ENCODE measurements around the gene PDGFD. TPM values are rescaled to one million over a fixed set of nuclear protein-coding genes. Genes with fewer than 3 reads are reported as not detected.
"Not testable (repeated sequence)": the region's sequence is repeated elsewhere in the genome, so short reads cannot be mapped to it uniquely, and the experiment has no call there.

The PDGFD gene
- total RNA-seq, 1 experiment from 2014 or later = not detected

DNA sequence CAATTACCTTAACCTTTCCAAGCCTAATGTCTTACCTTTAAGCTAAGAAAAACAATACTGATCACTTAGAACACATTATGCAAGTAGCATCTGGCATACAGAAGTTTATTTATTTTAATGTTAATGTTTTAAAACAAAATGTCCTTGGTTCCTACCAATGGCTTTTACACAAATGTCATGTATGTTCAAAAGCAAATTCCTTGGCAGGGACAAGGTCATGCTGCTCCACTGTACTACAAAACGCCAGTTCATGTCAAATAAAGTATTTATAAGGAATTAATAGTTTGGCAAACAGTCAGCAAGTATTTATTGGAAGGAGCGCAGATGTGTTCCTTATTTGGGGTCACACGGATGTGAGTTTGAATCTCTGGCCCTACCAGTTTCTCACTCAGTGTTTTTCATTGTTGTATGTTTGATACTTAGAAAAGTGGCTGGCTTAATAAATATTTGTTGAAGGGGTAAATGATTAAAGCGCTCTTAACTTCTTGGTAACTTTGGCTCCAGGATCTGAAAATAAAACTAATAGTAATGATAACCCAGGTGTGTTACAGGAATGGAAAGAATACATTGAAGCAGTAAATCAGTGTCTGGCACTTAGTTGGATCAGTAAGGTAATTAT, 108.9 kb downstream of the PDGFD start:
- DNase-seq (ENCODE audit: low read depth) = no peak

DNA sequence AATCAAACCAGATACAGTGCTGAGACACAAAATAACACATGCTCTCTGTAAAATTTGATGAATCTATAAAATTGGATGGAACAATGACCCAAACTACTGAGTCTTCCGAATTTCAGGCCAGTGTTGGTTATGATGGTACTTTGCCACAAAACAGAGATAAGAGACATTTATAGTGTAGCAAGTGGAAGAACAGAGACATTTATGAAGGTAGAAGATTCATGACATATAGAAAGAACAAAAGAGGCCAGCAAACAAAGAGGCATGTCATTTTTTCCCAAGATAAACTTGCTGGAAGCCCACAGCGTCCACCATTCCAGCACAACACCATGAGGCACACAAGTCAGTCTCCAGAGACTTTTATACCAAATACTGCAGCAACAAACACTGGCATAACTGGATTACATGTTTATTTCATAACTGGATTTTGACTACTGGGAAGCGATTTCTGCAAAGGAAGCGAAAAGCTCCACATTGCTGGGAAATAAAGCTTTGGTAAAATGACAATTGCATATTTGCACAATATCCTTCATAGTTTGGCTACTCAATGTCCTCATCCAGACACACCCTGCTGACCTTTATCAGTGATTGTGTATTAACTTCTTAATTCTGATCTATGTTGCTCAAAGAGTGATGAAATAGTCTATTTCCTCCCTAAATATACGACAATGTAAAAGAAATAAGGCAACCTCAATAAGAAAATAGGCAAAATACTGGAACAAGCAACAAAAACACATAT, 110.0 kb downstream of the PDGFD start:
- DNase-seq (ENCODE audit: low read depth) = no peak

DNA sequence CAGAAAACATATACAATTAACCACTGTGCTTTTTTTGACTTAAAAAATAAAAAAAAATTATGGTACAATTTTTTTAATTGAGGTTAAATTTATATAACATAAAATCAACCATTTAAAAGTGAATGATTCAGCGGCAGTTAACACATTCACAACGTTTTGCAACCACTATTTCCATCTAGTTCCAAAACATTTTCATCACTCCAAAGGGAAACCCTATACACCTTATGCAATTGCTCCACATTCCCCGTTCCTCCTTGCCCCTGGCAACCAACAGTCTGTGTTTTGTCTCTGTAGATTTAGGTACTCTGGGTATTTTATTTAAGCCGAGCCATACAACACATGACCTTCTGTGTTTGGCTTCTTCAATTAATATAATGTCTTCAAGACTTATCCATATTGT, 112.2 kb downstream of the PDGFD start:
- DNase-seq (ENCODE audit: low read depth) = no peak

DNA sequence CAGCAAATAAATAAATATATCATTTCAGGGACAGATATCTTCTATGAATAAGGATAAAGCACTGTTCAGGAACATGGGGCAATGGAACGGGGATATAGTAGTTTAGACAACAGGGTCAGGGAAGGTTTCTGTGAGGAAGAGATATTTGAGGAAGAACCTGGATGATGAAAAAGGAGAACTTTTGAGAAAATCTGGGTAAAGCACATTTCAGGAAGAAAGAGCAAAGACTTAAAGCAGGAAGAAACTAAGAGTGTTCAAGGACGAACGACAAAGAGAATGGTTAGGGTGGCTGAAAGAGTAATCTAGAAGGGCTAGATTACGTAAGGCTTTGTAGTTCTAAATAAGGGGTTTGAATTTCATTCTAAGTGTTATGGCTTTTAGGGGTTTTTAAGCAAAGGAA, 114.8 kb downstream of the PDGFD start:
- DNase-seq (ENCODE audit: low read depth) = no peak

DNA sequence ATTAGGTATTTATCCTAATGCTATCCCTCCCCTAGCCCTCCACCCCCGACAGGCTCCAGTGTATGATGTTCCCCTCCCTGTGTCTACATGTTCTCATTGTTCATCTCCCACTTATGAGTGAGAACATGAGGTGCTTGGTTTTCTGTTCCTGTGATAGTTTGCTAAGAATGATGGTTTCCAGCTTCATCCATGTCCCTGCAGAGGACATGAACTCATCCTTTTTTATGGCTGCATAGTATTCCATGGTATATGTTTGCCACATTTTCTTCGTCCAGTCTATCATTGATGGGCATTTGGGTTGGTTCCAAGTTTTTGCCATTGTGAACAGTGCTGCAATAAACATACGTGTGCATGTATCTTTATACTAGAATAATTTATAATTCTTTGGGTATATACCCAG, 117.1 kb downstream of the PDGFD start:
- not testable (repeated sequence) for DNase-seq (ENCODE audit: low read depth)

DNA sequence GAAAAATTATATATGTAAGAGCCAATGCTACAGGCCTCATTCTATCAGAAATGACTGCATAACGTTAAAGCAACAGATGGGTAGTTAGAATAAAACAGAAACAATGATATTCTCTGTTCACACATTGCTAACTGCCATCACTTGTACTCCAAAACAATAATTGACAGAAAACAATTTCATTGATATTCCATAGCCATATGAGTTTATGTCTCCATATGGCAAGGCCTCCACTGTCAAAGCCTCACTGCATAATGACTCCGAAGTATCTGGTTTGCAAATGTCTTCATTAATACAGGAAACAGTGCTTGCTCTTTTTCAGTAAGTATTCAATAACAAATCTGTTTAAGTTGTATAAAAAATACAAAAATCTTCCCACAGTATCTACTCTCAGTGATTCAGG, 117.6 kb downstream of the PDGFD start:
- no peak for DNase-seq (ENCODE audit: low read depth)

DNA sequence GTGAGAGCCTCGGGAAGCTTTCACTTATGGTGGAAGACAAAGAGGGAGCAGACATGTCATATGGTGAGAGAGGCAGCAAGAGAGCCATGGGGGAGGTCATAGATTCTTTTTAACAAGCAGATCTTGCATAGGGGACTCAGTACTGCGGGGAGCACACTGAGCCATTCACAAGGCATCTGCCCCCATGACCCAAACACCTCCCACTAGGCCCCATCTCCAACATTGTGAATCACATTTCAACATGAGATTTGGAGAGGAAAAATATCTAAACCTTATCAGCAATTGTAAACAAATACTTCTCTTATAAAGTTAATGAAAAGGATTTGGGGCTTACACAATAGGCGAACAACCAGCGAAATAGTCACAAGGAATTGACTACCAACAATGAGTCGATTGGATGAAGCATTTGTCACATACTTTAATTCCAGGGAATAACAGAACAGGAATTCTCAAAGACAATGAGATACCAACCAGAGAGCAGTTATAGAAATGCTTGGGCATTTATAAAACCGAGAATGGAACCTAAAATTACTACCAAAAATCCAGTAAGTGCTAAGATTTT, 120.2 kb downstream of the PDGFD start:
- no peak for DNase-seq (ENCODE audit: low read depth)

DNA sequence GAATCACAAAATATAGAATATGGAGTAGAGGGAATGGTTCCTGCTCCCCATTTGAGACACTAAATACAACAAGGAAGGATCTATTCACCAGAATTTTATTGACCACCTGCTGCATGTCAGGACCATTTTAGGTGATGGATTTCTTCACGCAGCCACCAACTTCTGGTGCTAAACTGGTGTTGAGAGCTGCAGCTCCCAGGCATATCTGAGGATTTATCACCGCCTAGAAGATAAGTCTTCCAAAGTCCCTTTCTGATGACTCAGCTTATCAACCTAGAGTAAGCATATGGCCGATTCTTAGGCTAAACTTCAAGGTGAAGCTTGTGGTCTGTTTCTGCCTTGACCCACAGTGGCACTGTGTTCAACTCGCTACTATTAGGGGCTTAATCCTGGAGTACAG, 120.8 kb downstream of the PDGFD start:
- DNase-seq (ENCODE audit: low read depth) = no peak

DNA sequence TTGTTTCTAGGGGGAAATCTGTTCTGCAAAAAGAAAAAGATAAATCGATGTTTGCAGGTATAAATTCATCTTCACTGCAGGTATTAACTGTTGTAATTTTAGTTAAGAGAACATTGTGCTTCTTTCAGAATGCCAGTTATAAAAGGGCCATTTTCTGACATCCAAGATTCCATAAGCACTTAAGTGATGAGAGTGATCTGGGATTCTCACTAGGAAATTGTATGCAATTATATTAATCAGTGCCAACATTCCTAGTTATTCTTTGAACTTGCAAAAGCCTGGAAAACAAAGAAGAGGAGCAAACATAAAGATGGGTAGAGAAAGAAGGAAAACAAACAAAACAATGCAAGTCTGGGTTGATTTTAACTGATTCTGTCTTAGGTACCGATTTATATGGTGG, 122.2 kb downstream of the PDGFD start:
- DNase-seq (ENCODE audit: low read depth) = no peak

DNA sequence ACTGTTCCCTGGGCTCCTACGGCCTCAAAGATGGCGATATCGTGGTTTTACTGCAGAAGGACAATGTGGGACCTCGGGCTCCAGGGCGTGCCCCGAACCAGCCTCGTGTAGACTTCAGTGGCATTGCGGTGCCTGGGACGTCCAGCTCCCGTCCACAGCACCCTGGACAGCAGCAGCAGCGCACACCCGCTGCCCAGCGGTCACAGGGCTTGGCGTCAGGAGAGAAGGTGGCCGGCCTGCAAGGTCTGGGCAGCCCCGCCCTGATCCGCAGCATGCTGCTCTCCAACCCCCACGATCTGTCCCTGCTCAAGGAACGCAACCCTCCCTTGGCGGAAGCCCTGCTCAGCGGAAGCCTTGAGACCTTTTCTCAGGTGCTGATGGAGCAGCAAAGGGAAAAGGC, 127.0 kb downstream of the PDGFD start:
- no peak for DNase-seq (ENCODE audit: low read depth)

DNA sequence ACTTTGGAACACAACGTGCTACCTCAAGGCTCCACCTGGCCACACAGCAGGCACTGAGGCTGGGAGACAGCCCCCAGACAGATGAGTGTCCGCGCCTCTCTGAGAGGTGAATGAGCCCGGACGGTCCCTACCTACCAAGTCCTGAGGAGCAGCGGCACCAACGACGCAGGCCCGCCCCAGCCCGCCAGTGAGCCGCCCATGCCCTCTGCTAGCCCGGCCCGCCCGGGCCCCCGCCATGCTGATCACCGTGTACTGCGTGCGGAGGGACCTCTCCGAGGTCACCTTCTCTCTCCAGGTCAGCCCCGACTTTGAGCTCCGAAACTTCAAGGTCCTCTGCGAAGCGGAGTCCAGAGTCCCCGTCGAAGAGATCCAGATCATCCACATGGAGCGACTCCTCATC, 127.4 kb downstream of the PDGFD start, which contains the start of gene DDI1:
Gene DDI1 (plus strand): TSS at position 53 of the 400 bp plus-strand sequence. CDS start 183 bp downstream, at position 236.
- no peak for DNase-seq (ENCODE audit: low read depth)

DNA sequence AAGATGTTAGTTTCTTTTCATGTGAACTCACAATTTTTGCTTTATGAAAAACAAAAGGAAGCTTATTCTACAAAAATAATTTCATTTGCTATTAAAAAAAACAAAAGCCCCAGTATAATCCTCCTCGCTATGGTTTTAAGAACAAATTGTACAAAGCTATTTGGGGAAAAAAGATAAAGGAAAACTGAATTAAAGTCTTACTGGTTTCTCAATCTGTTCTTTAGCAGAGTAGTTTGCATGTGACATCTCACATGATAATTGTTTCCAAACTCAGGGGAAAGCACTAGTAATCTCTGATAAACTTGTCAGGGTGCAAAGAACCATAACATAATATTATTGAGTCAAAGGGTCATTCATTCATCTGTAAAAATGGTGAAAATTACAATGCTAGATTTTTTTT, 130.4 kb downstream of the PDGFD start:
- no peak for DNase-seq (ENCODE audit: low read depth)

DNA sequence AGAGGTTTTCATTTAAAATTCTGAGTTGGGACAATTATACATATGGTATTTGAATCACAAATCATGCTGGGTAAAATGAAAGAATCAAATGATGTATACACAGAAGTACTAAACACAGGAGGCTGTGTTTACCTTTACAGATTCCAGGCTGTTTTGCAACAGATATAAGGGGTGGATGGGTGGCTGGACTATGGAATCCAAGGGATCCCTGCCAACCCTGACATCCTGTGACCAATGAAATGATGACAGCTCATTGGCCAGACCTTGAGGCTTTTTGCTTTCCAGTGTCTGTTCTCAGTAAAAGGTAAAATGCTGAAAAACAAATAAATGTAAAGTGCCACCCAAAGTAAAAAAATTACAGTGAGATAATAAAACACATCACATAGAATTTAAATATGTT, 130.8 kb downstream of the PDGFD start:
- no peak for DNase-seq (ENCODE audit: low read depth)

DNA sequence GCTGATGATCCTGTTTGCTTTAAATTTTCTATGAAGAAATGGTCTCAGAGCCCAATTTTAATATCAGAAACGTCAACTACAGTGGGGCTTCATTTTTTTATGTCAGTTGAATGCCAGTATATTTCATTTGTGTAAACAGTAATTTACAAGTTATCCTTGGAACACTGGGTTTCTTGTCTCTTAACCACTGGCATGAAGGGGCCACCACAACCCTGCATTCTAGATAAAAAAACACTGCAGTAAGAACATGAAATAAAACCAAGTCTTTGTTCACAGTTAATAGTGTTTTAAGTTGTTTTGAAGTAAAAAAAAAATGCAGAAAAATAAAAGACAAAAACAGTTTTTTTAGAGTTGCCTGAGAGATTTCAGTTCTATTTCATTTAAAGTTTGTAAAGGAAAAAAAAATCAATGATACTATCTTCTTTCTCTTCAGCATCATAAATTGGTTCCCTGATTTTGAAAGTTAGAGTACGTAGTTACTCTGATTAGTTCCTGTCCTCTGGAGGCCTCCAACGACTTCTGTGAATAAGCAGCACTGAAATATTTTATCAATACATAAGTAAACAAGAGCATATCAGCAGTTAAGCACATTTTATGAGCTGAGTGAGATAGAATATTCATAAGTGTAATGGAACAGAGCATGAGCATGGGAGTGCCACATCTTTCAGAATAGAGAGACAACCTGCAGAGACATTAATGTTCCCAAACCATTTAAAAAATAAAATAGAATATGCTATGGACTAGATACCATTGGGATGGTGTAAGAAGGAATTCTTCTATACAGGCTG, 135.3 kb downstream of the PDGFD start:
- DNase-seq (ENCODE audit: low read depth) = no peak

DNA sequence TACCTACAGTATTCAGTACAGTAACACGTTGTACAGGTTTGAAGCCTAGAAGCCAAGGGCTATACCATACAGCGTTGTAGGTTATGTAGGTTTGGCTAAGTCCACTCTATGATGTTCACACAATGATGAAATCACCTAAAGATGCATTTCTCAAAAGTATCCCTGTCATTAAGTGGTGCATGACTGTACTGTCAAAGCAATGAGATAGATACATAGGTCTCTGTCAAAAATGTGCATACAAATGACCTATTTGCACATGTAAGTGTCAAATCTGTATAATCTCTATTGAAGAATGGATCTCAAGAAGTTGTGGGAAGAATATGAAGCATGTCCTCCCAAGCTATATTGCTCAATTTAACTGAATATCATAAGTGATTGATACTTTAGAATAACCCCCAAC, 139.4 kb downstream of the PDGFD start:
- no peak for DNase-seq (ENCODE audit: low read depth)

DNA sequence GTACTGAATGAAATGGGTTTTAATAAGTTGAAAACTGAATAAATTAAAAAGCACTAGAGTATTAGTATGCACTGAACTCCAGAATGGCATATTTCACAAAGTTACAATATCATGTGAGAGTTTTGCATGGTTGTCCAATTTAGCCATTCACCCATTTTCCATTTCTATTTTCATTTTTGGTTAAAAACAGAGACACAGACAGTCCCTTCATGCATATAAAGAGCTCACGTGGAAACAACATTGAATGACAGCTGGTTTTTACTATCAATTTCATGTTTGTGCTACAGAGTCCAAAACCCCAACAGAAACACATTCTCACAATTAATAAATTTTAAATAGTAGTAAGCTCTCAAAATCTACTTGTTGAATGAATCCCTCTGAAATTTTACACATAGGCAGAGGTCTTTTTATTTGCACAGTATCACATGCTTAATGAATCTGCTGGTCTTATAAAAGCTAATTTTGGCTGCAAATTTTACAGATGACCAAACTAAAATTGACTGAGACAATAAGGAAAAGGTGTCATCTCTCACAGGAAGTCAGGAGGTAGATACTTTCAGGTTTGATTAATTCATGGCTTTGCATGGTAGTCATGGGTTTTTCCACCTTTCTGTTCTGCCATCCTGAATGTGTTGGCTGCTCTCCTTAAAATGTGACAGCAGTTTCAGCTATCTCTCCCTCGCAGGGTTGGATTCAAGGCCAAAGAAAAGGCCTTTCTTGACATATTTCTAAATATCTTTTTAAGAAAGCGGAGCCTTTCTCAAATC, 148.1 kb downstream of the PDGFD start:
- no peak for DNase-seq (ENCODE audit: low read depth)

DNA sequence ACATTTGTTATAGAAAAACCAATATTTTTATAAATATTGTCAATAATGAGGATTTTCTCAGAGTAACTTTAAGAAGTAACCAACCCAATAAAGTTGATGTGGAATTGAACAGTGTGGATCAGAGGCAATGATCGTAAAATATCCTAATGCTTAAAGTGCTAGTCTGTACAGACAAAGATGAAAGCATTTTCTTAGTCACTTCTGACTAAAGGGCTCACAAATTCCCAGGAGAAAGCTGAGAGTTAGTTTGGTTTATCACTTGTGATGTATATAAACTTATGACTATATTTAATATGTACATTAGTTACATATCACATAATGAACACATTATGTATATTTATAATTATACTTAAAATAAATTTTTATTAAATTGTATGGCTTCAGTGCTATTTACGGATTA, 152.9 kb downstream of the PDGFD start:
- no peak for DNase-seq (ENCODE audit: low read depth)

DNA sequence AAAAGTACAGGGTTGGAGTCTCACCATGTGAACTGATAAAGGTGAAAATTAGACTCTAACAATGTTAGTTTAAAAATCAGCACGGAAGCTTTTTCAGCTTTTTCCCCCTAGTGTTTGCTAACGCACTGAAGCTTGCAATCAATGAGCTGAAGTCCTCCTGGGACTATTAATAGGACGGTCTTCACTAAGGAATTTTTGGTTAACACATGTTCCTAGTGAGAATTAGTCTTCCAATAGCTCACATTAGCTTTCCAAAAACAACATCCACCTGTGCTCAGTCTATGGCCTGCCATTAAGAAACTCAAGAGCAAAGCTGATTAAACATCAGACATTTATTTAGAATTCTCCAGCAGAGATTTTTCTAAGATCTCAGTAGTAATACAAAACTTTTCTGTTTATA, 154.2 kb downstream of the PDGFD start:
- DNase-seq (ENCODE audit: low read depth) = no peak

DNA sequence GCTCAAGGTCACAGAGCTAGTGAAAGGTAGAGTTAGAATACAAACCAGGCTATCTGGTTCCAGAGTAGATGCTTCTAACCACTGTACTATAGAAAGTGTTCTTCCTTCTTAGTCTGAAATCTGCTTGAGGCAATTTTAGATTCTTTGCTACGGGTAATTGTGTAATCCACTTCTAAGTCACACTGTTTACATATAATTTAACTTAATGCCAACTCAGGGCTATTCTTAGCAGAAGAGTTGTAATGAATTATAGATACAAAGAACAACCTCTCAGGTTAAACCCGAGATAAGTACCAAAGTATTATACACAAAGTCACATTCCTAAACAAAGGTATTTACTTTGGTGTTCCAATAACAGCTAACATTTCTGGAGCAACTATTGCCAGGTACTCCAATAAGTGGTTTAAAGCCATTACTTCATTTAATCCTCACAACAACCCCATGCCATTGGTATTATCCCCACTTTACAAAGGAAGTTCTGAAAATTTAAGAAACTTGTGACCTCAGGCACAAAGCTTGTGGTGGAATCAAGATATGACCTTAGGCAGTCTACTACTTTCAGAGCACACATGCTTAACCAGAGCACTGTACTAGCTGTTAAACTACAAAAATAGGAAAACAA, 158.6 kb downstream of the PDGFD start:
- DNase-seq (ENCODE audit: low read depth) = no peak

DNA sequence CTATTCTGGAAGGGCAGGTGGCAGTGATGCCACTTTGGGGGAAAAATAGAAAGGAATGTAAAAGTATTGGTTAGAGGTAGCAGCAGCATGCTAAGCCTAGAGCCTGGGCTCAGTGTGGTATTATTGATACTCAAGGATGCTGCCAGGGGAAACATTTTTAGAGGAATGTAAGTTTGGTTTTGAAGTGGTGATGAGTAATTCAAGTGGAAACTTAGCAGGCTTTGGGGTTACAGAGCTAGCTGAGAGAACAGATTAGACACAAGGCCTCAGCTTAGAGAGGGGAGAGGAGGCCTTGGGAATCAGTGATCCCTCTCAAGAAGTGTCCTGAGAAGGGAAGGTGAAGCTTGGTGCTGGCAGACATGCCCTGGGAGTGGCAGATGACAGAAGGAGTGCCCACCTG, 160.5 kb downstream of the PDGFD start:
- no peak for DNase-seq (ENCODE audit: low read depth)

DNA sequence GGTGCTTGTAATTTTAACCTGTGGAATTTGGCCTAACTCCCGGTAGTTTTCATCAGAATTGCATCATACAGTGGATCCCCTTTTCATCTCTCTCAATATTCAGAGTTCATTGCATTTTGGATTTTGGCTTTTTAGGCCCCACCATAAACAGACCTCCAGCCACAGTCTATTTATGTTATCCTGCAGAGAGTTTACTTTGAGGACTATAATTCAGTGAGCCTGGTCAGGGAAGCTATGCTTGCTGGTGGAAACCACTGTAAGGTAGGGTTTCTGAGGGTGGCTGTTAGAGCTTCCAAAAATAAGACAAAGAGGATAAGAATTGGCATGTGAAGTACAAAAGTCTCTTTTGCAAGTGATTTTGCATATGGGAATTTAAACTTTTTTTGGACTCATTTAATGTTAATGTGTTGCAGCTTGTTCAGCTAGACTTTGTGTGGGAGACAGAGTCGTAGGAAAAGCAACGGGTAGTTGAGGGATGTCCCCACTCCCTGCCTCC, 162.3 kb downstream of the PDGFD start:
- no peak for DNase-seq (ENCODE audit: low read depth)
